ENCODE results near the gene TTC28.
"Not testable (repeated sequence)": the region's sequence is repeated elsewhere in the genome, so short reads cannot be mapped to it uniquely, and the experiment has no call there.

Gene TTC28

DNA sequence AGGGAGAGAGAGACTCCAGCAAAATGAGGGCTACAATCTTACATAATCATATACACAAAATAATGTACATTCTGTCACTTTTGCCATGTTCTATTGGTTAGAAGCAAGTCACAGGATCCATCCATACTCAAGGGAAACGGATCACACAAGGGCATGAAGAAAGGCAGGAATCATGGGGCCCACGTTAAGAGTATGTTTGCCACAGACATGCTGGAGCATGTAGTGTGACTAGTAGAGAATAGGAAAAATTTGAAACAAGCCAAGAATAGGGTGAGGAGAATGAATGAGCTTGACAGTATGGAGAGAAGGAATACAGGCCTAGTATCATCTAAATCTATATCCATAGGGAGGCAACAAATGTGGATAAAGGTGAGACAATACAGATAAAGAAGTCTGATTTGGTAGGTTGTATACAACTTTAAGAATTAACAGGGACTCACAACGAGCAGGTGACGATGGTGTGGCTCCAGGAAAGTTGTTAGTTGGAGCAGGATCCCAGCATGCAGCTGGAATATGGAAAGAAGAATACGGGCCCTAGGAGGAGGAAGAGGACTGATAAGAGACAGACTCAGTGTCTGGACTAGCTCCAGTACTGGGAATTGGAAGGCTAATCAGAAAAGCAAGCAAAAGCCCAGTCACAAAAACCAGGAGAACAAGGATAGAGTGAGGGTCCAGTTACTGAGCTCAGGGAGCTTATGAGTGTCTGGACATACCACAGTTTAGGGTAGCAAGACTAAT is 458.8 kb downstream of the TTC28 start:
- DNase-seq = no peak

DNA sequence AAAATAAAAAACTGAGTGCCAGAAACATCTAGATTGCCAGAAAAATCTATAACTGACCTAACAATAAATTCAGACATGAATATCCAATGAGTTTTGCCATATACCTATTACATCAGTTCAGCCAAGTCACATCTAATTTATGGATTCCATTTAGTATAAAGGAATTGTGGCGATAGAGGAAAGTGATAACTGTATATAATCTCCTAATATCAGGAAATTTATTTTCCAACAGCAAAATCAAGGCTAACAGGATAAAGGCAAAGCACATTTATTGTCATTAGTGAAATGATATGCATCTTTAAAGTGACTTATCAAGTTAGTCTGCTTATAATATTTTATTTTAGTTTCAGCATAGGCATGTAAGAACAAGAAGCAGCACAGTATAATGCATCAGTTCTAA is 462.4 kb downstream of the TTC28 start:
- no peak for DNase-seq

DNA sequence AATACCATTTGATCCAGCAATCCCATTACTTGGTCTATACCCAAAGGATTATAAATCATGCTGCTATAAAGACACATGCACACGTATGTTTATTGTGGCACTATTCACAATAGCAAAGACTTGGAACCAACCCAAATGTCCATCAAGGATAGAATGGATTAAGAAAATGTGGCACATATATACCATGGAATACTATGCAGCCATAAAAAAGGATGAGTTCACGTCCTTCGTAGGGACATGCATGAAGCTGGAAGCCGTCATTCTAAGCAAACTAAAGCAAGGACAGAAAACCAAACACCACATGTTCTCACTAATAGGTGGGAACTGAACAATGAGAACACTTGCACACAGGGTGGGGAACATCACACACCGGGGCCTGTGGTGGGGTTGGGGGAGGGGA is 464.9 kb downstream of the TTC28 start:
- DNase-seq = not testable (repeated sequence)

DNA sequence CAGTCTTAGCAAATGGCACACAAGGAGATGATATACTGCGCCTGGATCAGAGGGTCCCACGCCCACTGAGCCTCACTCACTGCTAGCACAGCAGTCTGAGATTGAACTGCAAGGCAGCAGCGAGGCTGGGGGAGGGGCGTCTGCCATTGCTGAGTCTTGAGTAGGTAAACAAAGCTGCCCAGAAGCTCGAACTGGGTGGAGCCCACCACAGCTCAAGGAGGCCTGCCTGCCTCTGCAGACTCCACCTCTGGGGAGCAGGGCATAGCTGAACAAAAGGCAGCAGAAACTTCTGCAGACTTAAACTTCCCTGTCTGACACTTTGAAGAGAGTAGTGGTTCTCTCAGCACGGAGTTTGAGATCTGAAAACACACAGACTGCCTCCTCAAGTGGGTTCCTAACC is 470.2 kb downstream of the TTC28 start:
- DNase-seq = not testable (repeated sequence)

DNA sequence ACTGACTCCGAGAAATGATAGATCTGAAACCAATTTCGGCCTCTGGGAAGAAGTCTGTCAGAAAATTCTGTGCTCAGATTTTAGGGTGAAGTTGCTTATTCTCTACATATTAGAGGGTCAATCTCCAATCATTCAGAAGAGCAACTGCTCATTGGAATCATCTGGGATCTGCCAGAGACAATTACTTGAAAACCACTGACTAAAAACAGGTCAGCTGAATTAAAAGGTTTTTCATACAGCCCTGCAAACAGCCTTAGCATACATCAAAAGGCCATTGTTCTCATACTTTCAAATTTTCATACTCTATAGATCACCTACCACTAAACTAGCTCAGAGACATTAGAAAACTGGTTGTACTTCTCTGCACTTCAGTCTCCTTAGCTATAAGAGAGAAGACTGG is 470.9 kb downstream of the TTC28 start:
- no peak for DNase-seq

DNA sequence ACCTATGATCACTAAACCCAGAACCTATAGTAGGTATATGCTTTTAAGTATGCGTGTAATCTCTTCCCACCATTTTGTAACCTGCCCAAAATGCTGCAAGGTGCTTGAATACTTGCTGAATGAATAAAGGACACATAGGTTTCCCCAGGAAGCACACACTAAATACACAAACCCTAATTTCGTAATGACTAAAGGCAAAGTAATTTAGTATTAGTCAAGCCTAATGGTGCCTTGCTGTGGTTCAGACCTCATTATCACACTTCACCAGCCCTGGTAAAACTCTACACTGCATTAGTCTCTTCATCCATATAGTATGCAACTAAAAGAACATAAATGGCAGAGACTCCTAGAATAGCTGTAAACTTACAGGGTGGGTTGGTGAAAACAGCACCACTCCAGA is 471.6 kb downstream of the TTC28 start:
- DNase-seq = no peak

DNA sequence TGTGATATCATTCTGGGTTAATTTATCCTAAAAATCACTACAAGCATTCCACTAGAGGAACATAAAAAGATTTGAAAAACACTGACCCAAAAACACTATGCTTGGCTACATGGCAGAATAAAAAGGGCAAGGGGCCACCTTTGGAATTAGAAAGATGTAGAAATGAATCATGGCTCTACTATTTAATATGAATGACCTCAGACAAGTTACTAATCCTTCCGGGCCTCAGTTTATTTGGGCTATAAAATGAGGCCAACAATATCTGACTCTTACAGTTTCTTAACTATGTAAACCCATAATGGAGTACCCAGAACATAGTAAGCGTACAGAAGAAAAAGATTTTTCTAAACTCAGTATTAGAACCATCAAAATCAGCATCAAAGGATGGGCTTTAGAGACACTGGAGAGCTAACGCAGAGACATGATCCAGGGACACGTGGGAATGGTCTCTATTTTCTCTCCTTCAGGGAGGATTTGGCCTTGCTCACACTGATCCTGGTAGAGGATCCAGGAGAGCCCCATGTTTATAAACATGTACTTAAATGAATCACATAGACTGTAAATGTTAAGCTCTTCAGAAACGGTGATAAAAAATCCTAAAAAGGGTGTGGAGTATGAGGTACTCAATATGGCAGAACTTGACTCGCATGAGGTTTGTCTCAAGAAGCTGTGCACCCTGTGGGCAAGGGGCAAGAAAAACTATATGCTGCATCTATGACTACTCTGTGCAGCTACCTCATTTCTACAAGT is 472.2 kb downstream of the TTC28 start:
- DNase-seq = no peak

DNA sequence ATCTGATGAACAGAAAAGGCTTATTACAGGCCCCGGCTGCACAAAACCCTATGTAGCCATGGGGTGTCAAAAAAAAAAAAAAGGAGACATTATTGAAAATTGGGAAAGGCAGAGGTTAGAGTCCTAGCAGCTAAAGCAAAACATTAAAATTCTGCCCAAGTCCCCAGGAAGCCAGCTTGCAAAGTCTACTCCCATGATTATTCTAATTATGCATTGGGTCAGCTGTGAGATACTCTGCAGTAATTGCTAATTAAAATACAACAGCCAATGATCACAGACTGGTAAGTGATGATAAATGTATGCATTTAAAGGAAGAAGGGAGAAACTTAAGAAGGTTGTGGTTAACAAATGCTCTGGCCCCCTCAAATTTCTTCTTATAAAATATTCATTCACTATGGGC is 473.7 kb downstream of the TTC28 start:
- no peak for DNase-seq

DNA sequence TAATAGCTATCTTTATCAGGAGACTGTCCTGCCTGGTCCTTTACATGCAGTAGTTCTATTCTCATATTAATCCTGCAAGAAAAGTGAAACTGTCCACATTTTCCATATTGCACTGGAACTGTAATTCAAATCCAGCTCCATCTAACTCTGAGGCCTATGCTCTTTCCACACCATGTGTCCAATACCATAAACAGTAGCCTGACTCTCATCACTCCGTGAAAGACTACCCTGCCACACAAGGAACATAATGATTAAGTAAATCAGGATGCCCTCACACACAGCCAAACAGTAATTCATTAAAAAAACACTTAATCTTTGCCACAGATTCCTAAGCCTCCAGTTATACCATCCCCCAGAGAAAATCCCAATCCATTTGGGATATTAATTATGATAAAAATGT is 475.3 kb downstream of the TTC28 start:
- DNase-seq = no peak

DNA sequence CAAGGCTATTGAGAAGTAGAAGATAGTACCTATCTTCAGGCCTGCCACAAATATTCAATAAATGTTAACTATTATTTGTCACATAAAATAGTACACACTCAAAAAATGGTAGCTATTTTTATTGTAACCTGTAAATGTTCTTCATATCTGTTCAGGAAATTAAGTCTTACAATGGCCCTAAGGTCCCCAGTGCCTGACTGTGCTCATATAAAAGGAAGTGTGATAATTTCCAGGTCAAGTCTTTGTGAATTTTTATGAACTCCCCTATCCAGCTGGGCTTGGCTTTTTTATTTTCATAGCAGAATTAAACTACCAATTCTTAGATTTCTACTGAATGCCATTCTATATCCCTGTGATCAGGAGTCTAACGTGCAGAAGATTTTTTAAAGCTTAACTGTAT is 476.4 kb downstream of the TTC28 start:
- DNase-seq = no peak

DNA sequence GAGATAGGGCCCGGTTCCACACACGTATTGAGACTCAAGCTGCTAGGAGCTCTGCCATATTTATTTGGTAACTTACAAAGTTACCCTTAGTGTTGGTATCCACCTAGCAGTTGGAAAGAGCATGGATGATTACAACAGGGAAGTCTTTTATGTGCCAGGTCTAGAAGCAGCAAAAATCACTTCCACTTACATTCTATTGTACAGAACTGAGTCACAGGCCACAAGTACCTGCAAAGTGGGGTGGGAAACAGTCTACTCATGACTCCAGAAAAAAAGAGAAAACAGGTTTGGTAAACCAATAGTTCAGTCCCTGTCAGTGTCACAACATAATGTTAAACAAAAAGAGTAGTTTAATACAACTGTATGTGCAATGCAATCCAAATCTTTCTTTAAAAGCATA is 480.9 kb downstream of the TTC28 start:
- no peak for DNase-seq

DNA sequence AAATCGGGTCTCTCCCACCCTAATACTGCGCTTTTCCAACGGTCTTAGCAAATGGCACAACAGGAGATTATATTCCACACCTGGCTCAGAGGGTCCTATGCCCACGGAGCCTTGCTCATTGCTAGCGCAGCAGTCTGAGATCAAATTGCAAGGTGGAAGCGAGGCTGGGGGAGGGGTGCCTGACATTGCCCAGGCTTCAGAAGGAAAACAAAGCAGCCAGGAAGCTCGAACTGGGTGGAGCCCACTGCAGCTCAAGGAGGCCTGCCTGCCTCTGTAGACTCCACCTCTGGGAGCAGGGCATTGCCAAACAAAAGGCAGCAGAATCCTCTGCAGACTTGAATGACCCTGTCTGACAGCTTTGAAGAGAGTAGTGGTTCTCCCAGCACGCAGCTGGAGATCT is 488.1 kb downstream of the TTC28 start:
- DNase-seq = not testable (repeated sequence)

DNA sequence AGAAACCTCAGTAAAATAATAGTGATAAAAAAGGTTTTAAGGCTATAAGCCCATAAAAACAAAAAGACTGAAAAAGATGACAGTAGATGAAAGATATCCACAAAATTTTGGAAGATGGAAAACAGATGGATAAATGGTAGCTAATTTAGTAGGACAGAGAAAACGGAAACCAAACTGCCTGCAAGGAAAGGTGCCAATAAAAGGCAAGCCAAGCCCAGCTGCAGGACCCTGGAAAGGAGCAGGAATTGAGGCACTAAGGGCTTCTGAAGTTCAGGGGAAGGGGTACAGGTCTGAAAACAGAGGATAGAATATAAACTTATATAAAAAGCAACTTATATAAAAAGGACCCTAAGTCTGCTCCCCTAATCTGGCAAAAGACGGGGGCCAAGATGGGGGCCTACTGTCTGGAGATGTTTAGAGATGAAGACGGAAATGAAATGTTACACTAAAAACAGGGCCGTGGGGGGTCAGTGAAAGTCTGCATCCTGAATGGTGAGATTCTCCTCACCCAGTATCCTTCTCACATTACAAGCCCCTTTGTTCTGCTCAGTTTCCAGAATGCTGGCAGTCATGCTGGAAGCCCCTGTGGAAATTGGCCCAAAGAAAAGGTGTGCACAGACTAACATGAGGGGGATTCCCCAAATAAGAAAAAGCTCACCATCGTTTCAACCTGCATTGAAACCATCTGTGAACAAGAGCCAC is 491.3 kb downstream of the TTC28 start:
- DNase-seq = no peak

DNA sequence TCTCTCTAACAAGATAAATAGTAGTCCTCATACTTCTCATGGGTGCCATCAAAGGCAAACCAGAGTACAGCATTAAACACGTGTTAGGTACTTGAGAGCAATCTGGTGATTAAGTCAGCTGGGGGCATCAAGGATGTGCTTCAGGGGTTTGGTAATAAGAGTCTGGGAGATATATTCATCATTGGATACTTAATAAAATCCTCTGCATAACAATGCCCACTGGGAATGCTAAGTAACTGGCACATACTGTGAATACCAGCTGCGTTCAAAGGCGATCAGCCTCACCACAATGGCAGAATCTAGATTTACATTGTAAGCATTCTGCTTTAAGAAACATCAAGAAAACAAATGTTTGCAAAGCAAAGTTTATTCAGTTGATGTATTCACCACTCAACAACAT is 492.0 kb downstream of the TTC28 start:
- no peak for DNase-seq

DNA sequence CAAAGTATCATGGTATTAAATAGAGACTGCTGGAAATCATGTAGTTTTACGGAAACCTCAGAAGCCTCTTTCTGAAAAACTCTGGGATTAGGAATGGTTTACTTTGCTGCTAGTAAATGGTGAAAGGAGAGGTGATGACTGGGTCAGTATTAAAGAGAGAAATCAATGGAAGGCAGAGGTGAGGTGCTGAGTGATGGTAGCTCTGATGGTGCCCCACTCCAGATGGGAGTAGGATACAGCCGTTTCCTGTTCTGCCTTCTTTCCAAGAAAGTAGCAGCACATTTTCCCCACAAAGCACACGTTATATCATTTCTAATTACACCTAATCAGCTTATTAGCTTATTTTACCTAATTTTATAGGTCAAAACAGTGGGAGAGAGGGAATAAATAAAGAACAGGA is 493.0 kb downstream of the TTC28 start:
- no peak for DNase-seq

DNA sequence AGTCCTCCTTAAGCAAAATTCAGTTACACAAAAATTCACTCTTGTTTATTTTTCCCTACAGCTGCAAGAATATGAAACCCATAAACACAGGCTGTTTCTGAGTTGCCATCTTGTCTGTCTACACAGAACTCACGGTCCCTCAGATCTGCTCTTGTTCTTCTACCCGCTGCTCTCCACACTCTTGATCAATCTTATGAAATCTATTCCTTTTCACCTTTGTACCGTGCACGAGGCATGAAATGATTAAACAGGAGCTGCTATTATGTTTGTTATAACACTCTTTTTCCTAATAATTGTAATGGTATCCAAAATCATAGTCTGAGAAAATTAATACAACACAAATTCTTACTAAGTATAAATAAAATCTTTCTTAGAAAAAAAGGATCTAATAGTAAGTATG is 494.5 kb downstream of the TTC28 start:
- DNase-seq = no peak

DNA sequence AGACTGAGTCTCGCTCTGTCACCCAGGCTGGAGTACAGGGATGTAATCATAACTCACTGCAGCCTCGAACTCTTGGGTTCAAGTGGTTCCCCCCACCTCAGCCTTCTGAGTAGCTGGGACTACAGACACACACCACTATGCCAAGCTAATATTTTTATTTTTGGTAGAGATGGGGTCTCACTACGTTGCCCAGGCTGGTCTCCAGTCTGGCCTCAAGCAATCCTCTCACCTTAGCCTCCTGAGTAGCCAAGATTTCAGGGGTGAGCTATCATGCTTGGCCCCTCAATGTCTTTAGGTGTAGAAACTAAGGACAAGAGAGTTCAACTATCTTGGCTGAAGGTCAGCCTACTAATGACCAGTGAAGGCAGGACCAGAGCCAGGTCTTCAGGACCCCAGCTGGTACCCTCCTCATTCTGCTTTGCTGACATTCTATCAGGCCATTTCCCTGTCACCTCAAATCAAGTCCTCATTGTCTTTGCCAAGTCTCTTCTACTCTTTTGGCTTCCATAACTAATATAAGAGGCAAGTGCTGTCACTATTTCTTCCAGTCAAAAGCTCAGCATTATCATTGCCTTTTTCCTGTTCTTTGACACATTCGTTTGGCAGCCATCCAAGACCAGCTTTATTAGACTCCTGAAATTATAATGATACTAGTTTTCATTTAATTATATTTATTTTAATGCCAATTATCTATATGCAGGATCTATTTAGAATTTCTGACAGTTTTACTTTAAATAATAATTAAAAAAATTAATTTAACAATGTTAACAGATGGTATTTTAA is 496.4 kb downstream of the TTC28 start:
- no peak for DNase-seq

DNA sequence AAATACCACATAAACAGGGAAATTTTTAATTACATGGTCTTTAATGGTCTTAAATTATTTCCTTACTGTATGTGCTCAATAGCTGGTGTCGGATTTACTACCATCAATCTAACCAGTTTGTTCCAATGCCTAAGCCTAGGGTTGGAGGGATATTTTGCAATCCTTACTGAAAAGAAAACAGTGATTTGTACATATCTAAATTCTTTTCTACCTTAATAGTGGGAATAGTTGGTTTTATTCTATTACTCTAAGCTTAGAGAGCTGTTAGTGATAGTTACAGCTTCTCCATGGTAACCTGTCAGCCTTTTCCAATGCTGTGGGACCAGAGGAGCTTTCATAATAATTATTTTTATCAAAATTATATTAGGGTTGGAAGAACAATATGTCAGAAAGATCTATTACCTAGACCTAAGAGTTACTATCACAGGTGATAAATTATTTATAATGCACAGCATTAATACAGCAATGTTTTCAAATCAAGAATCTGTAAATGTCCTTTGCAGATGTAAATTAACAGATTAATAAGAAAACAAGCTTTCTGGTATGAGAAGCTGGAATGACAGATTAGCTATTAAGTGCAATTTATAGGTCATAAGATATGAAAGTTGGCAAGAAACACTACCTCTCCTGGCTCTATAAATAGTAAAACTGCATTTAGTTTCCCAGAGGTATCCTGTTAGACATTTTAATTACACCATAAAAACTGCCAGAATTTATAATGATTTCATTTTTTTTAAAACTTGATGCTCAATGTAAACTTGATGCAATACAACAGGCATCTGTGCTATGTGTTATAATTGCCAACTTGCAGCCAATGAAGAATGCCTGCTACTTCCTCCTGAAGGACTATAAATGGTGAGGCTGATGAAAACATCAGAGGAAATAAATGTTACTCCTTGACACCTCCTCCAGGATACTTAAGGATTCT is 498.6 kb downstream of the TTC28 start:
- DNase-seq = no peak

DNA sequence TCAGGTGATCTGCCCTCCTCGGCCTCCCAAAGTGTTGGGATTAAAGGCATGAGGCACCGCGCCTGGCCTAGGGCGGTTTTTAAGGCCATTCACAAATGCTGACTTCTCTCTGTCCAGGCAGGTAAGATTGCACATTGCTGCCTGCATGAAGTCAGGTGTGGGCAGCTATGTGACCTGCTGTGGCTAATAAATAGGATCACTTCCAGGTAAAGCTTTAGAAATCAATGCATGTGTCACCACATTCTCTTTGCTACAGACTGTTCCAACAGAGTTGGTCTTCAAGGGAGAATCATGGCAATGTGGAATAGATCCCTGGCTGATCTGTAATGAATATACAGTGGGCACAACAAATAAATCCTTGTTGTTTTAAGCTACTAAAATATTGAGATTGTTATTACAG is 500.2 kb downstream of the TTC28 start:
- no peak for DNase-seq

DNA sequence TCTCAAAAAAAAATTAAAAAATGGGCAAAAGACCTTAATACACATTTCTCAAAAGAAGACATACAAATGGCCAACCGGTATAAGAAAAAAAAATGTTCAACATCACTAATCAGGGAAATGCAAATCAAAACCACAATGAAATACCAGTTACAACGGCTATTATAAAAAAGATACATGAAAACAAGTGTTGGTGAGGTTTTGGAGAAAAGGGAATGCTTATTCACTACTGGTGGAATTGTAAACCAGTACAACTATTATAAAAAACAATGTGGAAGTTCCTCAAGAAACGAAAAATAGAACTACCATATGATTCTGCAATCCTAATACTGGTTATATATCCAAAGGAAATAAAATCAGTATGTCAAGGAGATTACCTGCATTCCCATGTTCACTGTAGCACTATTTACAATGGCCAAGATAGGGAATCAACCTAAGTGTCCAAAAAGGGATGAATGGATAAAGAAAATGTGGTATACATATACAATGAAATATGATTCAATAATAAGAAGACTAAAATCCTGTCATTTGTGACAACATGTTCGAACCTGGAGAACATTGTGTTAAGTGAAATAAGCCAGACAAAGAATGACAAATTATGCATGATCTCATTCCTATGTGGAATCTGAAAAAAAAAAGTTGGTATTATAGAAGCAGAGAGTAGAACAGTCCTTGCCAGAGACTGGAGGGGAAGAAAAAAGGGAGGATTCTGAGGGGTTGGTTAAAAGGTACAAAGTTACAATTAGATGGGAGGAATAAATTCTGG is 503.7 kb downstream of the TTC28 start:
- DNase-seq = no peak

DNA sequence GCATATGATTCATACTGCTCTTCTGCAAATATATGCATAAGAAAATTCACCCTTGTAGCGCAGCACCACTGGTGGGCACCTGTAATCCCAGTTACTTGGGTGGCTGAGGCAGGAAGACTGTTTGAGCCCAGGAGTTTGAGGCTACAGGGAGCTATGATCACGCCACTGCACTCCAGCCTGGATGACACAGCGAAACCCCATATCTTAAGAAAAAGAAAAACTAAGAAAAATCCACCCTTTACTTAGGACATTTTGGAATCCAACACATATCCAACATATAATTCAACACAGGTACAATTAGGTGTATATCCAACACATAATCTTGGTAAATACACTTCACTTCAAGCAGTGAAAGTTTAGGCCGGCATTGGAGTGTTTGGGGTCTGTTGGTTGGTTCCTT is 505.1 kb downstream of the TTC28 start:
- DNase-seq = no peak
